Activated CD4-positive, alpha-beta T cell treated with anti-CD3 and anti-CD28 coated beads for 24 hours (primary cell): Measurements from ENCODE around the gene HRAS.

ENCODE experiments used
- DNase-seq, 2 donors: peaks; one replicate each; pipeline ENCODE4 v3.0.0-alpha.2; 2020; ENCODE audit warnings: low read depth in 2 of 2

Gene HRAS

GRCh38 chr11:567629-568292, 32.4 kb upstream of the HRAS start:
- no peak for DNase-seq

- no peak for DNase-seq
Measured at GRCh38 chr11:567011-567628, 31.7 kb upstream of the HRAS start.

- DNase-seq, result no peak
Measured at GRCh38 chr11:565921-566509, 30.6 kb upstream of the HRAS start.

- DNase-seq, result no peak
Measured at GRCh38 chr11:563812-564578, 28.6 kb upstream of the HRAS start.

- DNase-seq, result no peak
Measured at GRCh38 chr11:563066-563811, 27.9 kb upstream of the HRAS start.

DNA sequence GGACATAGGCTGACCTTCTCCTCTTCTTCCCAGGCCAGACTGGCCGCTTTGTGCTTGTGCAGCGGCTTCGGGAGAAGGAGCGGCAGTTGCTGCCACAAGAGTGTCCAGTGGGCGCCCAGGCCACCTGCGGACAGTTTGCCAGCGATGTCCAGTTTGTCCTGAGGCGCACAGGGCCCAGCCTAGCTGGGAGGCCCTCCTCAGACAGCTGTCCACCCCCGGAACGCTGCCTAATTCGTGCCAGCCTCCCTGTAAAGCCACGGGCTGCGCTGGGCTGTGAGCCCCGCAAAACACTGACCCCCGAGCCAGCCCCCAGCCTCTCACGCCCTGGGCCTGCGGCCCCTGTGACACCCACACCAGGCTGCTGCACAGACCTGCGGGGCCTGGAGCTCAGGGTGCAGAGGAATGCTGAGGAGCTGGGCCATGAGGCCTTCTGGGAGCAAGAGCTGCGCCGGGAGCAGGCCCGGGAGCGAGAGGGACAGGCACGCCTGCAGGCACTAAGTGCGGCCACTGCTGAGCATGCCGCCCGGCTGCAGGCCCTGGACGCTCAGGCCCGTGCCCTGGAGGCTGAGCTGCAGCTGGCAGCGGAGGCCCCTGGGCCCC, 26.8 kb upstream of the HRAS start:
- no peak for DNase-seq

DNA sequence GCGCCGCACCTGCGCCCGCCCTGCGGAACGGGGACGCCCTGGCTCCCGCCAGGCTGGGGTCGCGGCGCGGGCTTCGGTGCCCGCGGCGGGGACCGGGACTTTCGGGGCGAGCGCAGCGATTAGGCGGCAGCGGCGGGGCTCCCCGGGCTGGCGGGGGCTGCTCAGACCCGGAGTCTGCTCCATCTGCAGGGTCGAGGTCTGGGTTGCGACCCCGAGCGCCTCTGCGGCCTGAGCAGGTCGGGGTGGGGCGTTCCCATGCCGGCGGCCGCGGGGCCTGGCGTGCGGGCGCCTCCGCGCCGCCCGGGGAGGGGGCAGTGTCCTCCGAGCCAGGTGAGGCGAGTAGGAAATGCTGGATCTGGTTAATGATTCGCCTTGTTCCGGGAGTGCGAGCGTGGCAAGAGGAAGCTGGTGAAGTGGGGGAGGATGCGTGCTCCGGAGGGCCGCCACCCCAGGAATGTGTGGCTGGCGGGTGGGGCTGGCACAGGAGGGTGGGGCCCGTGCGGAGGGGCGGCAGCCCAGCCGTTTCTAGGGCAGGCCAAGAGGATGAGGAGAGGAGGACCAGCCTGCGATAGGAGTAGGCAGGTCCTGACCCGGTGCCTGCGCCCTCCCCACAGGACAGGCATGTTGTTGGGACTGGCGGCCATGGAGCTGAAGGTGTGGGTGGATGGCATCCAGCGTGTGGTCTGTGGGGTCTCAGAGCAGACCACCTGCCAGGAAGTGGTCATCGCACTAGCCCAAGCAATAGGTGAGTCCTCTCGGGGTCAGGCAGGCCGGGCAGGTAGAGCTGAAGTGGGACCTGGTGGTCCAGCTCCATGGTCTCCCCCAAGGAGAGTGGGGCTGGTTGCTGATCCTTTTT, 26.0 kb upstream of the HRAS start:
- DNase-seq, result no peak

GRCh38 chr11:560305-561147, 25.1 kb upstream of the HRAS start, which contains the start of the genes LMNTD2 and RASSF7:
TSS of gene LMNTD2 (minus strand) at chr11:560738. CDS start at chr11:560716, 22 bp downstream.
TSS of gene RASSF7 (plus strand) at chr11:560970. CDS start at chr11:561769, 799 bp downstream.
- DNase-seq, result peak; percentile 93 to 94

- no peak for DNase-seq
Measured at GRCh38 chr11:559712-560304, 24.4 kb upstream of the HRAS start.

GRCh38 chr11:559020-559620, 23.7 kb upstream of the HRAS start:
- DNase-seq, result no peak

DNA sequence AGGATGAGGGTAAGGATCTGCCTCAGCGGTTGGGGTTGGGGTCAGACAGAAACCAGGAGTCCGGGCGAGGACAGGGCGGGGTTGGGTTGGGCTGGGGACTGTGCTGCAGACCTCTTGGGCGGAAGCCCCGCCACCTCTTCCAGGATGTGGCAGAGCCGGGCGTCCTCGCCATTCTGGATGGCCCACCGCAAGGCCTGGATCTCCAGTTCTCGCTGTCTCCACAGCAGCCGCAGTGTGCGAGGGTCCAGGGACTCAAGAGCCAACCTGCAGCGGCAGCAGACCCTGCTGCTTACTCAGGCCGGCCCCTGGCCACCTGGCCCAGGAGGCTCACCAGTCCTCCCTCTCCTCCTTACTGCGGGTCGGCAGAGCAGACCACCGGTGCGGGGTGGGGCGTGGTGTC, 23.1 kb upstream of the HRAS start:
- no peak for DNase-seq

GRCh38 chr11:557328-558132, 22.2 kb upstream of the HRAS start:
- DNase-seq, result no peak

DNA sequence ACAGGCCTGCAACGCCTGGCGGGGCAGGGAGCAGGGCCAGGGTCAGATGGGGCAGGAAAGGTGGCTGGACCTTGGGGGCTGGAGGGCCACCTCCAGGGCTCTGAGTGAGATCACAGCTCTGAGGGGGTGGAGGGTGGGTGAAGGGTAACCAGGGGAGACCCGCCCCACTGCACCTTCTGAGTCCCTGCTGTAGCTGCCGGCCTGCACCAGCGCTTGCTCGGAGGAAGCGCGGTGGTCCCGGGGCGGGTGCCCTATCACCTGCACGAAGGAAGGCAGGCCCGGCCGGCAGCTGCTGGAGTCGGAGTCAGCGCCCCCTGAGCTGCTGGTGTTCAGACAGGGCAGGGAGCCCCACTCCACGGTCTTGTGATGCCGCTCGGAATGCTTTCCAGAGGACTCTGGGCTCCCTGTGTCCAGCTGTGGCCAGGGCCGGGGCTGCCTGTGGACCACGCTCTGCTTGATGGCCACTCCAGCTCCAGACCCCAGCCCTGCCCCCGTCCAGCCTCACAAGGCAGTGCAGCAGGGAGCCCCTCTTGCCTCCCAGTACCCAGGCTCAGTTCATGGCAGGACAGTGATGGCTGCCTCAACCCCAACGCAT, 21.4 kb upstream of the HRAS start:
- DNase-seq, result no peak

DNA sequence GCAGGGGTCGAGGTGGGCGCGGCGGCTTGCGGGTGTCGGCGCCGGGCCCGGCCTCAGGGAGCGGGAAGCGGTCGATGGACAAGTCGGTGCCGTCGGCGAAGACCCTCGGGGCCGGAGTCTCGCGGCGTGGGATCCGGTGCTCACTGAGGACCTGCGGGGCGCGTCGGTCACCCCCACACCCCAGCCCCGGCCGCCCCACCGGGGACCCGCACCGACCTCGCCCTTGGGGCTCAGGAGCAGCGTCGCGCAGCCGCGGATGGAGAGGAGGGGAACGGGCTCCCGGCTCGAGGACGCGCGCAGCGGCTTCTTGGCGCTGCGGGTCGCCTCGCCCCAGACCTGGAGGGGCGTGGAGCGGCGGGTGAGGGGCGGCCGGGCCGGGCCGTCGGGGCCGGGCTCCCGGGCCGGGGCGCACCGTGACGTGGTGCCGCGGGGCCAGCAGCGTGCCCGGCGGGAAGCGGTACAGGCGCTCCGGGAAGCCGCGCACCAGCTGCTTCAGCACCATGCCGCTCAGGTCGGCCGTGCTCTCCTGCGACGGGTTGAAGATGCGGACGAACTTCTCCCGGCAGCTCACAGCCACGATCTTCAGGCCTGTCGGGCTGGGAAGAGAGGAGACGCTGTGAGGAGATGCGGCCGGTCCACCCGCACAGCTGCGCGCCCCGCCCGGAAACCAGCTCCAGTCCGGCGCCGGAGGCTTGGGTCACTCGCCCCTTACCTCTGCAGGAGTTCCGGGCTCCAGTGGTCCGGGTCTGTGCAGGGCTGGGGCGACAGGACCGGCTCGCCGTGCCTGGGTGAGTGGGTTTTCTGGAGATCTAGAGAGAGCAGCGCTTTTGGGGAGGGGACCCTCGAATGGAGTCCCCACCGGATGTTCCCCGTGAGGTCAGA, 20.6 kb upstream of the HRAS start:
- no peak for DNase-seq

- DNase-seq, result no peak
Measured at GRCh38 chr11:555227-555779, 19.9 kb upstream of the HRAS start.
